ENCODE measurements around the gene CYP27C1. TPM values are rescaled to one million over a fixed set of nuclear protein-coding genes. Genes with fewer than 3 reads are reported as not detected.

Gene CYP27C1
- total and polyA plus RNA-seq, 10 of the 15 experiments (the other 5 are each of a cell fraction or from before 2014, with no cell fraction given), result not detected

DNA sequence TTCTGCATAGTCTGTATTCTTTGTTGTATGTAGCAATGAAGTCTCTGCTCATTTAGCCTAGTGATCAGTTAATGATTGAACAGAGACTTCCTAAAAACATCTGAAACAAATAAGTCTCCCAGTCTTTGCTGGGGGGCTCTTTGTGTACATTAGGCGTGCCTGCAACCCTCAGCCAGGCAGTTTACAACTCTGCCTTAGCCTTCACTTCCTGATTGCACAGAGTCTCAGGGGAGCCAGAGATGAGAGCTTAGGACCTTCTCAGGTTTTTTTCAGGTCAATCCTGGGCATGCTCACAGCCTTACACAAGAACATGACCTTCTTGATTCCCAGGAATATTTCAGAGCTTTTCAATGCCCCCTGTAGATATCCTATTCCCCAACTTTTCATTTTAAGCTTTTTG is 69.1 kb downstream of the CYP27C1 start (continued):
- TF ChIP-seq ZZZ3 (IDR thresholded peaks at IDR 0.05; ENCODE audit: control insufficient read depth, insufficient read length, low read depth) (no peak), HSF1 (IDR thresholded peaks at IDR 0.05; ENCODE audit: low read depth, low read length) (no peak), LARP7 (IDR thresholded peaks at IDR 0.05) (no peak), RCOR1 (conservative IDR thresholded peaks at IDR 0.05; ENCODE audit: low read depth, low read length) (no peak), RELB (IDR thresholded peaks at IDR 0.05; ENCODE audit: low read depth) (no peak), EED (IDR thresholded peaks at IDR 0.05; ENCODE audit: low read depth) (no peak), STAT1 (conservative IDR thresholded peaks at IDR 0.05) (no peak), ZNF622 (IDR thresholded peaks at IDR 0.05) (no peak)

DNA sequence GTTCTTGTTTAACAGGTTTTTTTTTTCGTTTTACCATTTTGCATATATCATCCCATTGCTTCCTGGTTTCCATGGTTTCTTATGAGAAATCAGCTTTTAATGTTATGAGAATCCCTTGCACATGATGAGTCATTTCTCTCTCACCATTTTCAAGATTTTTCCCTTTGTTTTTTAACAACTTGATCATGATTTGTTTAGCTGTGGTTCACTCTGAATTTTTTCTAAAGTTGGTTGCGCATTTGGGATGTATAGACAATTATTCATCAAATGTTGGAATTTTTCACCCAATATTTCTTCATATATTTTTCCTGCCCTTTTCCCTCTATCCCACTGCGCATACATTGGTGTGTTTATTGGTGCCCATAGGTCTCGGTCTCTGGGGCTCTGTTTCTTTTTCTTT is 70.7 kb downstream of the CYP27C1 start:
- no peaks in the 10 kb centered on the region for H3K36me3 ChIP-seq (ENCODE audit: control insufficient read depth in 2 of 2, insufficient read depth in 2 of 2, low read length in 1 of 2)
- H3K4me2 ChIP-seq (ENCODE audit: control insufficient read depth, insufficient read depth), result no peak overlapping the region
- intact Hi-C loops (cut with micrococcal nuclease; ENCODE audit: unreplicated experiment) (no loop called here), in situ Hi-C loops (cut with MboI) (no loop called here)
- peaks cover 1% of the 10 kb centered on the region; the same call in 1 of the 3 replicates for H3K9me3 ChIP-seq (replicated peaks; ENCODE audit: control insufficient read depth, insufficient read depth, low read length)
- ChIA-PET POLR2A (no interaction called here), SMC1A (ENCODE audit: uncharacterized antibody, unreplicated experiment) (interaction anchor here (0.9 kb wide), 1 partner anchor 63 kb away, joined by 3 read pairs; no protein-coding TSS in a partner anchor), CTCF (no interaction called here), RAD21 (ENCODE audit: unreplicated experiment) (no interaction called here)
- no peak overlapping the region for H3K4me3 ChIP-seq
- H3K4me1 ChIP-seq (ENCODE audit: control insufficient read depth, insufficient read depth, low read length), result no peaks in the 10 kb centered on the region
- ATAC-seq (no peak), FAIRE-seq (no peak), DNase-seq (ENCODE audit: low read depth, low spot score) (no peak)
- 84% methylated on average over 4 of the region's 4 CpGs for WGBS (ENCODE audit: insufficient coverage, insufficient replicate concordance, low lambda C conversion rate, missing lambda C conversion rate)
- no peaks in the 10 kb centered on the region for H4K20me1 ChIP-seq (ENCODE audit: control insufficient read depth, insufficient read depth)
- no TSS peak for BruUV-seq (replicated peaks)
- H3K9ac ChIP-seq (ENCODE audit: control insufficient read depth, insufficient read depth, low read length), result no peak overlapping the region
- H3K27ac ChIP-seq (ENCODE audit: control insufficient read depth, insufficient read depth), result no peak overlapping the region
- H2AFZ ChIP-seq (ENCODE audit: control insufficient read depth, low read depth, low read length), result no peak overlapping the region
- no peaks in the 10 kb centered on the region for H3K79me2 ChIP-seq (ENCODE audit: control insufficient read depth, insufficient read depth, low read length)
- no peaks in the 10 kb centered on the region for H3K27me3 ChIP-seq (replicated peaks in 1 of 2; ENCODE audit: control insufficient read depth in 2 of 2, insufficient read depth in 2 of 2, low read length in 1 of 2)
- TF ChIP-seq SP1 (IDR thresholded peaks at IDR 0.05; ENCODE audit: low read depth, low read length), result no peak
- TF ChIP-seq ZNF274 (IDR thresholded peaks at IDR 0.05; ENCODE audit: insufficient read depth, insufficient read length), result no peak
- no peak for TF ChIP-seq RAD21 (IDR thresholded peaks at IDR 0.05; ENCODE audit: insufficient read depth, low read depth, low read length)
- no peak for TF ChIP-seq ZBTB40 (IDR thresholded peaks at IDR 0.05; ENCODE audit: borderline replicate concordance)
- TF ChIP-seq SMAD5 (IDR thresholded peaks at IDR 0.05; ENCODE audit: low read depth), result no peak
- TF ChIP-seq E4F1 (IDR thresholded peaks at IDR 0.05; ENCODE audit: borderline replicate concordance, partially characterized antibody), result no peak
- TF ChIP-seq CHD2 (IDR thresholded peaks at IDR 0.05; ENCODE audit: borderline replicate concordance, low read depth, low read length), result no peak
